ENCODE results near the gene COL7A1. TPM values are rescaled to one million over a fixed set of nuclear protein-coding genes. Genes with fewer than 3 reads are reported as not detected.

Gene COL7A1
- total and polyA plus RNA-seq, 2 donors (not counting 1 experiment from before 2014, with no cell fraction given) = 0.75 to 2.1 TPM

GRCh38 chr3:48623851-48624547 lies 28.9 kb upstream of the COL7A1 start:
- intact Hi-C loops (cut with micrococcal nuclease) = no loop called here
- no peak overlapping the region for H3K9ac ChIP-seq (ENCODE audit: low read length)
- no peak overlapping the region for H3K4me2 ChIP-seq (replicated peaks; ENCODE audit: low read depth, low read length, poor library complexity, severe bottlenecking)
- no peaks in the 10 kb centered on the region for H3K27me3 ChIP-seq (replicated peaks in 1 of 4; ENCODE audit: control extremely low read depth in 1 of 4, control insufficient read depth in 3 of 4, insufficient read depth in 4 of 4, low read length in 3 of 4)
- ATAC-seq (ENCODE audit: low read depth) (no peak), DNase-seq (no peak)
- POLR2A ChIA-PET = no interaction called here
- no peak overlapping the region for H3K27ac Mint-ChIP-seq
- H3K9me3 Mint-ChIP-seq (ENCODE audit: insufficient read depth) = no peaks in the 10 kb centered on the region
- TF ChIP-seq CTCF (IDR thresholded peaks at IDR 0.05) (no peak), EZH2 (IDR thresholded peaks at IDR 0.05; ENCODE audit: borderline replicate concordance, insufficient read depth, low read depth, low read length, poor library complexity, severe bottlenecking) (no peak)
- no peak overlapping the region for H3K4me3 ChIP-seq (ENCODE audit: control extremely low read depth in 1 of 5, extremely low read depth in 1 of 5, insufficient read depth in 1 of 5, low read depth in 2 of 5, low read length in 4 of 5)
- H3K9me3 ChIP-seq (ENCODE audit: control extremely low read depth in 1 of 3, control insufficient read depth in 2 of 3, insufficient read depth in 1 of 3, low read length in 2 of 3) = peaks cover 0 to 6% (median 0%) of the 10 kb centered on the region in 3 donors
- no peaks in the 10 kb centered on the region for H3K4me1 Mint-ChIP-seq
- 97% methylated on average over 4 of the region's 6 CpGs for WGBS (ENCODE audit: insufficient coverage)
- no peaks in the 10 kb centered on the region for H3K27me3 Mint-ChIP-seq
- no peak overlapping the region for H2AFZ ChIP-seq (ENCODE audit: insufficient read depth, low read depth, low read length, poor library complexity, severe bottlenecking)
- CTCF ChIA-PET = no interaction called here
- no peaks in the 10 kb centered on the region for H4K20me1 ChIP-seq (ENCODE audit: control insufficient read depth, insufficient read depth, low read length, poor library complexity, severe bottlenecking)
- H3K4me1 ChIP-seq (ENCODE audit: control insufficient read depth in 2 of 2, insufficient read depth in 2 of 2, low read length in 2 of 2) = no peaks in the 10 kb centered on the region
- no peaks in the 10 kb centered on the region for H3K36me3 ChIP-seq (replicated peaks in 1 of 2; ENCODE audit: control extremely low read depth in 1 of 2, control insufficient read depth in 1 of 2, extremely low read depth in 1 of 2, insufficient read depth in 2 of 2, low read length in 1 of 2)
- no peak overlapping the region for H3K27ac ChIP-seq (ENCODE audit: low read length in 2 of 2)
- no peak overlapping the region for H3K4me3 Mint-ChIP-seq
- H3K79me2 ChIP-seq (ENCODE audit: control insufficient read depth, insufficient read depth, low read length) = no peaks in the 10 kb centered on the region

GRCh38 chr3:48621461-48621869 lies 26.3 kb upstream of the COL7A1 start, which contains the start of gene TMEM89:
Gene TMEM89 (minus strand): TSS chr3:48621769. CDS start chr3:48621756, 13 bp downstream.
- H2AFZ ChIP-seq (ENCODE audit: insufficient read depth, low read depth, low read length, poor library complexity, severe bottlenecking) = no peak within 1 kb of the TSS
- H3K9me3 ChIP-seq (ENCODE audit: control extremely low read depth in 1 of 3, control insufficient read depth in 2 of 3, insufficient read depth in 1 of 3, low read length in 2 of 3) = peaks cover 0 to 22% (median 16%) of the 10 kb centered on the region in 3 donors
- ChIA-PET POLR2A (no interaction called here), CTCF (interaction anchor here (0.7 to 0.9 kb wide), 2 partner anchors 221 to 280 kb away, joined by 3 read pairs; no protein-coding TSS in a partner anchor)
- WGBS (ENCODE audit: insufficient coverage) = 97% methylated on average over 19 of the region's 19 CpGs
- Mint-ChIP-seq H3K4me1 (no peaks in the 10 kb centered on the region), H3K9me3 (ENCODE audit: insufficient read depth) (no peaks in the 10 kb centered on the region), H3K27me3 (no peaks in the 10 kb centered on the region), H3K4me3 (no peak within 1 kb of the TSS), H3K27ac (no peak within 1 kb of the TSS)
- no peak within 1 kb of the TSS for H3K27ac ChIP-seq (ENCODE audit: low read length in 2 of 2)
- no peaks in the 10 kb centered on the region for H3K36me3 ChIP-seq (replicated peaks in 1 of 2; ENCODE audit: control extremely low read depth in 1 of 2, control insufficient read depth in 1 of 2, extremely low read depth in 1 of 2, insufficient read depth in 2 of 2, low read length in 1 of 2)
- ATAC-seq (ENCODE audit: low read depth) (no peak), DNase-seq (no peak)
- no peaks in the 10 kb centered on the region for H3K4me1 ChIP-seq (ENCODE audit: control insufficient read depth in 2 of 2, insufficient read depth in 2 of 2, low read length in 2 of 2)
- no peak for TF ChIP-seq CTCF (IDR thresholded peaks at IDR 0.05)
- no peak for TF ChIP-seq EZH2 (IDR thresholded peaks at IDR 0.05; ENCODE audit: borderline replicate concordance, insufficient read depth, low read depth, low read length, poor library complexity, severe bottlenecking)
- no peak within 1 kb of the TSS for H3K4me3 ChIP-seq (ENCODE audit: control extremely low read depth in 1 of 5, extremely low read depth in 1 of 5, insufficient read depth in 1 of 5, low read depth in 2 of 5, low read length in 4 of 5)
- H3K4me2 ChIP-seq (replicated peaks; ENCODE audit: low read depth, low read length, poor library complexity, severe bottlenecking) = no peak within 1 kb of the TSS
- no peaks in the 10 kb centered on the region for H3K79me2 ChIP-seq (ENCODE audit: control insufficient read depth, insufficient read depth, low read length)
- no peaks in the 10 kb centered on the region for H4K20me1 ChIP-seq (ENCODE audit: control insufficient read depth, insufficient read depth, low read length, poor library complexity, severe bottlenecking)
- intact Hi-C loops (cut with micrococcal nuclease) = no loop called here
- no peak within 1 kb of the TSS for H3K9ac ChIP-seq (ENCODE audit: low read length)
- H3K27me3 ChIP-seq (replicated peaks in 1 of 4; ENCODE audit: control extremely low read depth in 1 of 4, control insufficient read depth in 3 of 4, insufficient read depth in 4 of 4, low read length in 3 of 4) = no peaks in the 10 kb centered on the region

Data from B cell (primary cell).